Jurkat, Clone E6-1 (cell line): ENCODE results near the gene SOWAHA.
"Not testable (repeated sequence)": the region's sequence is repeated elsewhere in the genome, so short reads cannot be mapped to it uniquely, and the experiment has no call there.

Experiments
- DNase-seq: peaks from one replicate; pipeline ENCODE4 v3.0.0-alpha.2; 2011; ENCODE audit warnings: low read depth, low spot score
- H3K4me3 ChIP-seq: 2 replicates; pipeline ENCODE4 v1.5.1; 2011; ENCODE audit warnings: mild to moderate bottlenecking, low read length, control low read depth, moderate library complexity

Gene SOWAHA

DNA sequence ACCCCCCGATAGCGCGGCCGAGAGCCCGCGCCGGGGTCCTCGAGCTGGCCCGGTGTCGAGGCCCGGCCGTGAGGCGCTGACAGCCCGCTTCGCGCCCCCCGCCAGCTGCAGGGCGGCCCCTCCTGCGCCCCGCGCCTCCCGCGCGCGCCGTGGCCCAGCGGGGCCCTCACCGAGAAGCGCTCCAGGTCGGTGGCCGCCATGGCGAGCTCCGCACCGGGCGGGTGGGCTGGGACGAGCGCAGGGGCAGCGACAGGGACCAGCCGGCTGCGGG is 36.2 kb upstream of the SOWAHA start:
- no peak for DNase-seq
- peak overlapping the region; percentile 62 for H3K4me3 ChIP-seq

DNA sequence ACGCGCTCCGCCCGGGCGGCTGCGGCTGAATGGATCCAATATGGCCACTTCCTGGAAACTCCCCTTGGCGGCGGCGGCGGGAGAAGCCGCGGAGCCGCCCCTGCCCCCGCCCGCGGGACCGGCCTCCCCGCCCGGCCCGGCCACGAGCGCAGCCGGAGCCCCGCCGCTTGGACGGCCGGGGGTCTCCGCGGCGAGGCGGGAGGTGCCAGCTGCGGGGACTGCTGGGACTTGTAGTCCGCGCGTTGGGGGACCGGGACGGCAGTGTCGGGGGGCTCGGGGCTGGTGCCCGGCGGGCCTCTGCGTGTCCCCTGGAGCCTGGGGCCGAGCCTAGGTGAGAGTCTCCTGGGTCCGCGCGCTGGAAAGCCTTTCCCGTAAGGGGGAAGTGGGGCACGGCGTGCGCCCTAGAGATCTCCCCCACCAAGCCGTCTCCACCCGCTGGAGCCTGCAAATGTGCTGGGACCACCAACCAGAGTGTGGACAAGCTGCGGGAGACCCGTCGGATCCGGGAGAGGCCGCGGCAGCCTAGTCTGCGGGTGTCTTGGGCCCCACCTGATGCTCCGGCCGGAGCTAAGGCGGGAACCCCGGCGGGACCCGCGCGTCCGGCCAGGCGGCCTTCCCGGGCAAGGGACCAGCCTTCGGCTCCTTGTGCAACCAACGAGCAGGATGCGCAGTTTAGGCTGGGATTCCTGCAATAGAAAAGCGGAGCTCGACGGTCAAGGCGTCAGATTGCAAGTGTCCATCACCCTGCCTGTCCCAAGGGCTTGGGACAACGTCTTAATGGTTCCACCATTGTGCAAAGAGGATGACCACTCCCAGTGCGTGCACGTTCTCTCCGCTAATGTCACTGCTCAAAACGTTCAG is 35.7 kb upstream of the SOWAHA start, which contains the start of gene SEPTIN8:
Gene SEPTIN8 (minus strand): TSS at position 31 of the 861 bp plus-strand sequence. CDS start 102 bp downstream, outside the sequence.
- DNase-seq, result no peak
- H3K4me3 ChIP-seq, result peak within 1 kb of the TSS; percentile 62

GRCh38 chr5:132778129-132778528 is 35.0 kb upstream of the SOWAHA start:
- H3K4me3 ChIP-seq, result no peak overlapping the region
- DNase-seq, result no peak

DNA sequence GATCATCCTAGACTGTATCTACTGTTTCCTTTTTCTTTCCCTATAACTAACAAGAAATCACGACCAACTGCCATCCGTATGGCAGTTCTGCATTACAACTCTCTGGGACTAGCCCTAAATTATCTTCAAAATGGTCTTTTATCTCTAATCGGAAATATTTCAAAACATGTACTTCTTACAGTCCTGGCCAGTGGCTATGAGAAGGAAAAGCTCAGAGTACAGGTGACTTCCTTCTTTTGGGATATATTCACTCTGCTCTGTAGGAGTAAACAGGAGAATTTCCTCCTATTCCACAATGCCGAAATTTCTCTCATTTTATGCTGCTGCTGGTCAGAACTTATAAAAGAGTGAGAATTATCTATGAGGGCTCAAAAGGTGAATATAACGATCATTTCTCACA is 34.2 kb upstream of the SOWAHA start:
- H3K4me3 ChIP-seq, result no peak overlapping the region
- DNase-seq, result no peak

DNA sequence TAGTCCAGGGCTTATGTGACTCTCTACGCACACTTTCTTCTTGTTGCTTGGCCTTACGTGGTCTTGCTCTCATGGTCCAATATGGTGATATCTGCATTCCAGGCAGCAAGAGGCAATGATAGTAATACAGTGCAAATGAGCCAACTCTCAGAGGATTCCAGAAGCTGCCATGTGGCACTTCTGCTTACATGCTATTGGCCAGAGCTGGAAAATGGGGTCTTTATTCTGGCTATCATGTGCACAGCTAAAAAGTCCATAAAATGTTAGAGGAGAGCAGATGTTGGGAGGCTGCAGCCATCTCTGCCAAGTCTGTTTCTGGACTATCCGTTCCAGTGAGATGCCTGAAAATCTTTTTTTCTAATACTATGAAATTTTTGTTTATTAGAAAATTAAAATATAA is 33.1 kb upstream of the SOWAHA start:
- no peak for DNase-seq
- no peak overlapping the region for H3K4me3 ChIP-seq

DNA sequence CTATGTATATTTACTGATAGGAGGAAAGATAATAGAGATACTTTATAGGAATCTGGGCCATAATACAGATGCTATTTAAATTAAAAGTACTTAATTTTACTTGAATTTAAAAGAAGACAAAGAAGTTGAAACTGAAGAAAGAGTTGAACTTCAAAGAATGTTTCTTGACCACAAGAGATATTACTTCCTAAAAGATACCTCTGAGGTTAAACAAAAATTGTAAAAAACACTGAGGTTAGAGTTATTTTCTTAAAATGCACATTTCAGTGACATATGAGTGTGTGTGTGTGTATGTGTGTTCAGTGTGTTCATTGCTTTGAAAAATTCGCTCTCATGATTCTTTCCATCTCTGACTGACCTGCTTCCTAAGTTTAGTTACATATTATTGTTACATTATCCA is 32.5 kb upstream of the SOWAHA start:
- peak; percentile 19 for DNase-seq
- no peak overlapping the region for H3K4me3 ChIP-seq

DNA sequence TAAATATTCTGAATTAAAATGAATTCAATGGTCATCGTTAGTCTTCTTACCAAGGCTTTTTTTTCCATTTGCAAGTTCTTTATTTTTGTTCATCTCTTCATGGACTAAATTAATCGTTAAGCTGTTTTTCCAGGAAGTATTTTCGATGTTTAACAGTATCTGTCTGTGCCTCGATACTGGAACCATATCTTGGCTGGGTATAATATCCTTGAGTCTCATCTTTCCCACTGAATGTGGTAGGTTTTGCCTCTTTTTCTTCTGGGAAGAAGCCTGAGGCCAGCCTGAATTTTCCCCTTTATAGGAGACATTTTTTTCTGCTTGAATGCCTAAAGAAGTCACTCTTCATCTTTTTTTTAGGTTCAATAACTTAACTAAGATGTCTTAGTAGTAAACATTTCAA is 32.1 kb upstream of the SOWAHA start:
- no peak for DNase-seq
- H3K4me3 ChIP-seq, result no peak overlapping the region

- no peak for DNase-seq
- H3K4me3 ChIP-seq, result no peak overlapping the region
These were observed 31.0 kb upstream of the SOWAHA start for GRCh38 chr5:132782101-132782500.

DNA sequence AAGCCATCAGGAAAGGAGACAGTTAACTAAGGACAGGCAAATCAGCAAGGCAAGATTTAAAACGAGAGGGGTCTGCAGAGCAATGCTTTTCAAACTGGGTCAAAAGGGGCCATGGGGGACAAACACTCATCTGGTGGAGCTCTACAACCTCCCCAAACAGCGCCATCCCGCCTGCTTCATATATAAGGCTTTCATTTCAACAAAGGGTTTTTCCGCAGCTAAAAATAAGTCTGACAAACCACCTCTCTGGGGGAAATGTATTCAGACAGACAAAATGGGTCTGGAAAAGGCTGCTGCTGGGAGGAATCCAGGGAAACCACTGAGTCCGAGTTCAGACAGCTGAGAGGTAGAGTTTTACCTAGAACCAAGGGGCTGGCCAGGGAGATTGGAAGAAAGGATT is 27.7 kb upstream of the SOWAHA start:
- no peak overlapping the region for H3K4me3 ChIP-seq
- no peak for DNase-seq

DNA sequence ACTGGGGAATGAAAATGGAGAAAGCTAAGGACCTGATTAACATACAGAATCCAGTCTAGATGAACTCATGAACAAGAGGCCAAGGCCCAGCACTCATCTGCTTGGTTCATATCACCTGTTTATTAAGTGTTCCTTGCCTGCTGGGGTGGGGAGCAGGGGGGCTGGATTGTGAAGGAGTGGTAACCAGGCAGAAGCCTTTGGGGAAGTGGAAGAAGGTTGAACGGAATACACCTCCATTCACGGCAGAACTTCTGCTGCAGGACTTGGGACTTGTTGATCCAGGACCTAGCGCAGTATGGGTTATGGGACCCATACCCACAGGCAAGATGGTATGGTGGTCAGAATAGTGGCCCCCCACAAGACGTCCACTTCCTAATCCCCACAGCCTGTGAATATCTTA is 27.2 kb upstream of the SOWAHA start:
- no peak overlapping the region for H3K4me3 ChIP-seq
- no peak for DNase-seq

DNA sequence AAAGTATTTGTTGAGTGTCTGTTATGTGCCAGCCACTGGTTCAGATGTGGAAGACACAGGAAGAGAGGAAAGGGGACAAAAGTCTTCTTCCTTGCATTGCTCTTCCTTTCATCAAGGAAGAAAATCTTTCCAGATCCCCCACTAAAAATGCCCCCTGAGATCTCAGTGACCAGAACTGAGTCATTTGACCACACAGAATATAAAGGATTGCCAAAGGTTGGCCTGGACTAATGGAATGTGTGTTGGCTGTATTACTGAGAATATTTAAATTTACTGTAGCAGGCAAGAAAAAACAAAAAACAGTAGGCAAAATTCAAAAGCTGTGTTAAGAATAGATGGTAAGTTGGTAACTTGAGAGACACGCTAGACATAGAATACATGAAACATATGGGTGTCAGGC is 26.0 kb upstream of the SOWAHA start:
- no peak for DNase-seq
- H3K4me3 ChIP-seq, result no peak overlapping the region

DNA sequence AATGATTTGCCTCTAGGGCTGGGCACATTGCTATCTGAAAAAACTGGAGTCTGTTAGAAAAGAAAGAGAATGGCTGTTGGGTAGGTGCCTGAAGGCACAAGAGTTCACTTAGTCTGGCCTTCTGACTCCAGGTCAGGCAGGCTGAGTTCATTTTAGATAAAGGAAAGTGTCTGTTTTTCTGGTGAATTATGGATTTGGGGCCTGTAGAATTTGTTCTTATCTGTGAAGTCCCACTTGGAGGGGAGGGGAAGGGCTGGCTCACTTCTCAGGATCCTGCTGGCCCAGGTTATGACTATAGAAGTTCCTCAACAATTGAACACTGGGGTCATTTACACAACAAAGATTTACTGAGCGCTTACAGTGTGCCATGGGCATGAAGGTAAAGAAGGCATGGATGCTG is 24.6 kb upstream of the SOWAHA start:
- H3K4me3 ChIP-seq, result no peak overlapping the region
- no peak for DNase-seq

DNA sequence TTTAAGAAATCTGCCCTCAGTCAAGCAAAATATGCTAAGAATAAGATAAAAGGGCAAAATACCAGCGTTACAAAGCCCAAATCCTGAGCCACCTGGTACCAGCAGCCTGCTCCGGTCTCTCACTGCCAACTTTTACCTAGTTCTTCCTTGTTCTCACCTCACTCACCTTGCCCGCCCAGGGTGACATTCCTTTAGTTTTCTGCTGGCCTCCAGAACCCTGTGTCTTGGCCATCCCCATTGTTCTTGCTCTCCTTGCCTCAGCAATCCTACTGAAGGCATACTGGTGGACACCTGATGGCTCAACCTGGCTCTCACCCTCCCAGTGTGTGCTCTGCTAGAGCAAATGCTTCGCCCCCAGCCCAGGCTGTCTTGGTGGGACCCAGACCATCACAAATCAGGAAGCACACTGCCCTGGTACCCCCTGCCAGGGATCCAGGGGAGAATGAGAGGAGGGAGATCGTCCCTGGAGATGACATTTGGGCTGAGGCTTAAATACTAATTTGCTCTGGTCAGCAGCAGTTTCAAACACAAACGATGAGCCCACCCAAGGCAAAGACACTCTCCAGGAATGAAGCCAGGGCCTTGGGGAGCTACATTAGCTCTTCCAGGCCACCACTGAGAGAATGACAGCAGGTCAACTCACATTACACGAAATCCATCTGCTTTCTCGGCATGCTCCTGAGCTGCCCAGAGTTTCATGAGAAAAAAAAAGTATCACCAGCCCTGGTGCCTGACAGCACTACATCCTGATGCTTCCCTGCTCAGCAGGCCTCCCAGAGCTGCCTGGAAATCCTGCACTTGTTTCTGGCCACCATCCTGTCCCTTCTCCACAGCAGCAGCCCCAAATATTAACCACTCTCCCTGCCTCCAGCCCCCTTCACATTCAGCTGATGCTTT is 23.9 kb upstream of the SOWAHA start:
- DNase-seq, result no peak
- H3K4me3 ChIP-seq, result no peak overlapping the region

- H3K4me3 ChIP-seq, result no peak overlapping the region
- DNase-seq, result no peak
These were observed 22.8 kb upstream of the SOWAHA start for GRCh38 chr5:132790201-132790865.

GRCh38 chr5:132791026-132791425 is 22.1 kb upstream of the SOWAHA start:
- no peak overlapping the region for H3K4me3 ChIP-seq
- no peak for DNase-seq

DNA sequence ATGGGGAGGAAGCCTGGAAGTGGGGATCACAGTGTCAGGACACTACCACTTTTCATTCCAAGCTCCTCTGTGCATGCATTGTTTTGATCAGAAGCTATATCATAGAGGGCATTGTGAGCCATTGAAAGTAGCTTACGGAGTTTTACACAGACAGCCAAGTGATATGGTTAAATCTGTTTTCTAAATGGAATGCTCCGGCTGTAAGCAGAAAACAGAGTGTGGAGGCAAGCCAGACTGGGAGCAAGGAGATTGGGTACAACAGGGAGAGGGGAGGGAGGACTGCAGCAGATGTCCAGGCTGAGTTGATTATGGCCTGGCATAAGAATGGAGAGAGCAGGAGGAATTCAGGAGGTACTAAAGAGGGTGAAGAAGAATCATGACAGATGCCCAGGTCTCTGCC is 15.5 kb upstream of the SOWAHA start:
- DNase-seq, result no peak
- no peak overlapping the region for H3K4me3 ChIP-seq

GRCh38 chr5:132799392-132799791 is 13.7 kb upstream of the SOWAHA start:
- no peak overlapping the region for H3K4me3 ChIP-seq
- DNase-seq, result no peak

DNA sequence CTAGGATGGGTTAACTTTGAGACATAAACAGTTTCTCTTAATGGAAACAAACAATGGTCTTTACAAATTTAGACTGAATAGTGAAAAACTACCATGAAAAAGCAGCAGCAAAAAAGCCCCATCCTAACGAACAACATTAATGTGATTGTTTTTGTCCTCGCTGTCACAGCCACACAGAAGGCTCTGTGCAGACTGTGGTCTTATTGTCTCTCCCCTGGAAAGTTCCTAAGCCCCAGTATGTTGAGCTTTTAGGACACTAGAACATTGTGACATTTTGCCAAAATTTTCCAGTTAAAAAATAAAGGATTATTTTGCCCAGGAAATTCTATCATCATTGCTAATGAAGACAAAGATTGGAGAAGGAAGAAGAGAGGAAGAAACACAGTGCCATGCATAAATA is 12.6 kb upstream of the SOWAHA start:
- no peak for DNase-seq
- H3K4me3 ChIP-seq, result no peak overlapping the region

- H3K4me3 ChIP-seq, result no peak overlapping the region
- DNase-seq, result no peak
These were observed 10.9 kb upstream of the SOWAHA start for GRCh38 chr5:132802044-132802684.

DNA sequence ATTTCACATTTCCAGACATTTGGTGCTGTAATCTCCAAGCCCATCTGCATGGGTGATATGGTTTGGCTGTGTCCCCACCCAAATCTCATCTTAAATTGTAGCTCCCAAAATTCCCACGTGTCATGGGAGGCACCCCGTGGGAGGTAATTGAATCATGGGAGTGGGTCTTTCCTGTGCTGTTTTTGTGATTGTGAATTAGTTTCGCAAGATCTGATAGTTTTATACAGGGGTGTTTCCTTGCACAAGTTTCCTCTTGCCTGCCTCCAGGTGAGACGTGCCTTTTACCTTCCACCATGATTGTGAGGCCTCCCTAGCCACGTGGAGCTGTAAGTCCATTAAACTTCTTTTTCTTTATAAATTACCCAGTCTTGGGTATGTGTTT is 10.4 kb upstream of the SOWAHA start:
- not testable (repeated sequence) for DNase-seq, H3K4me3 ChIP-seq
